ENCODE data around the gene NRG3.

Gene NRG3

GRCh38 chr10:82813856-82814255 lies 938.9 kb downstream of the NRG3 start:
- in situ Hi-C loops (cut with HindIII; ENCODE audit: low pct_unique_long_range_greater_than_20kb, low sequenced_read_pairs), result no loop called here
- TF ChIP-seq JUND (IDR thresholded peaks at IDR 0.05; ENCODE audit: low read depth), result no peak
- no peak for DNase-seq (ENCODE audit: low read depth in 1 of 2, low spot score in 1 of 2)

GRCh38 chr10:82814635-82815034 lies 939.6 kb downstream of the NRG3 start:
- TF ChIP-seq JUND (IDR thresholded peaks at IDR 0.05; ENCODE audit: low read depth), result no peak

GRCh38 chr10:82815680-82816079 lies 940.7 kb downstream of the NRG3 start:
- DNase-seq (ENCODE audit: low read depth in 1 of 2, low spot score in 1 of 2), result no peak
- TF ChIP-seq JUND (IDR thresholded peaks at IDR 0.05; ENCODE audit: low read depth), result no peak
- in situ Hi-C loops (cut with HindIII; ENCODE audit: low pct_unique_long_range_greater_than_20kb, low sequenced_read_pairs), result no loop called here

More at GRCh38 chr10:82814635-82815034, 939.6 kb downstream of the NRG3 start:
- DNase-seq (ENCODE audit: low read depth in 1 of 2, low spot score in 1 of 2), result no peak
- in situ Hi-C loops (cut with HindIII; ENCODE audit: low pct_unique_long_range_greater_than_20kb, low sequenced_read_pairs), result no loop called here

GRCh38 chr10:82817676-82818422 lies 942.9 kb downstream of the NRG3 start:
- no peak for DNase-seq (ENCODE audit: low read depth in 1 of 2, low spot score in 1 of 2)
- TF ChIP-seq JUND (IDR thresholded peaks at IDR 0.05; ENCODE audit: low read depth), result no peak
- in situ Hi-C loops (cut with HindIII; ENCODE audit: low pct_unique_long_range_greater_than_20kb, low sequenced_read_pairs), result no loop called here

DNA sequence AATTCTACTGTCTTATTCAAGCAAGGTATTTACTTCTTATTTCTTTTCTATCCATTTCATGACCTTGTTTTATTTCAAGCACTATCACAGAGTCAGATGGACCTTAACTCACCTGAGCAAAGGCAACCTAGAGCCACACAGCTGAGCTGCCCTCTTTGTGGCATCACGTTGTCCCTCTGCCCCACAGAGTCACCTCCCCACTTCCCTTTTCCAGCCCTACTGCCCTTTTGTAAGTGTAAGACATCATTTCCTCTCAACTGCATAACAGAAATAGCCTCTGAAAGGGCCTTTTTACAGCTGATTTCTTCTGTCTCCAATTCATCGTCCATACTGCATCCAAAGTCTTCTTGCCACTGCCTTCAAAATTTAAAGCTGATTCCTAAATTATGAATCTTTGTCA lies 946.0 kb downstream of the NRG3 start:
- in situ Hi-C loops (cut with HindIII; ENCODE audit: low pct_unique_long_range_greater_than_20kb, low sequenced_read_pairs), result no loop called here
- no peak for TF ChIP-seq JUND (IDR thresholded peaks at IDR 0.05; ENCODE audit: low read depth)
- no peak for DNase-seq (ENCODE audit: low read depth in 1 of 2, low spot score in 1 of 2)

- TF ChIP-seq JUND (IDR thresholded peaks at IDR 0.05; ENCODE audit: low read depth), result no peak
- in situ Hi-C loops (cut with HindIII; ENCODE audit: low pct_unique_long_range_greater_than_20kb, low sequenced_read_pairs), result no loop called here
- no peak for DNase-seq (ENCODE audit: low read depth in 1 of 2, low spot score in 1 of 2)
Observed at GRCh38 chr10:82826132-82826531, 951.1 kb downstream of the NRG3 start.

DNA sequence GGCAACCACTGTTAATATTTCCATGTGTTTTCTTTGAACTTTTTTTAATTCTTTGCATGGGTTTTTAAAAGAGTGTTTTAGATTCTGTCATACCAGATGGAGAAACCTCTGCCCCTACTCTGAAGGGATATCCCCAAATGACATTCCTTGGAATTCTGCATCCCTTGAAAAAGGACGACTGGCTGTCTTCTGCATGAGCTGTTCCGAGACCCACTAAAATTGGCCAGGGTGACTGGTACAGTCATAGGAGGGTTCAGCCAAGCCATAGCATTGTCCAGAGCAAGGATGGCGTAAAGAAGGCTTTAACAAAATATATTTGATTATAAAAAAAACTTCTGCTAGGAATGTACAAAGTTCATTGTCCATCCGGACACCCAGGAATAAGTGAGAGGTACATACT lies 952.9 kb downstream of the NRG3 start:
- no peak for DNase-seq (ENCODE audit: low read depth in 1 of 2, low spot score in 1 of 2)
- in situ Hi-C loops (cut with HindIII; ENCODE audit: low pct_unique_long_range_greater_than_20kb, low sequenced_read_pairs), result no loop called here
- no peak for TF ChIP-seq JUND (IDR thresholded peaks at IDR 0.05; ENCODE audit: low read depth)

DNA sequence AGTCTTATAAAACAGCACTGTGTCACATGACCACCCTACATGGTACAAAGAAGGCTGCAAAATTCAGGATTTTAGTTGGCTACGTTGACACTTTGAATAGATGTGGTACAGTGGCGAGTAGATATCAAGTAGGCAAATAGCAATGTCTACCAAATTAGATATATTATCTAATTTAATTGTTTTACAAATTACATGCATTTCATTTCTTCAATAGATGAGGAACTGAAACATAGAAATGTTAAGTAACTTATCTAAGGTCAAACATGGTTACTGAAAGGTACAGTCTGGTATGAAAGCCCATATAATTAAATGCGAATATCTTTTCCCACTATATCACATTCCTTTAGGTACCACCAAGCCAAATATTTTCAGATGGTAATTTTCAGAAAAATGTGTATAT lies 972.2 kb downstream of the NRG3 start:
- in situ Hi-C loops (cut with HindIII; ENCODE audit: low pct_unique_long_range_greater_than_20kb, low sequenced_read_pairs), result no loop called here
- no peak for TF ChIP-seq JUND (IDR thresholded peaks at IDR 0.05; ENCODE audit: low read depth)
- no peak for DNase-seq (ENCODE audit: low read depth in 1 of 2, low spot score in 1 of 2)

- in situ Hi-C loops (cut with HindIII; ENCODE audit: low pct_unique_long_range_greater_than_20kb, low sequenced_read_pairs), result no loop called here
- no peak for TF ChIP-seq JUND (IDR thresholded peaks at IDR 0.05; ENCODE audit: low read depth)
- no peak for DNase-seq (ENCODE audit: low read depth in 1 of 2, low spot score in 1 of 2)
Observed at GRCh38 chr10:82850191-82850590, 975.2 kb downstream of the NRG3 start.

- in situ Hi-C loops (cut with HindIII; ENCODE audit: low pct_unique_long_range_greater_than_20kb, low sequenced_read_pairs), result no loop called here
- no peak for TF ChIP-seq JUND (IDR thresholded peaks at IDR 0.05; ENCODE audit: low read depth)
- DNase-seq (ENCODE audit: low read depth in 1 of 2, low spot score in 1 of 2), result no peak
Observed at GRCh38 chr10:82856957-82857613, 982.1 kb downstream of the NRG3 start.

DNA sequence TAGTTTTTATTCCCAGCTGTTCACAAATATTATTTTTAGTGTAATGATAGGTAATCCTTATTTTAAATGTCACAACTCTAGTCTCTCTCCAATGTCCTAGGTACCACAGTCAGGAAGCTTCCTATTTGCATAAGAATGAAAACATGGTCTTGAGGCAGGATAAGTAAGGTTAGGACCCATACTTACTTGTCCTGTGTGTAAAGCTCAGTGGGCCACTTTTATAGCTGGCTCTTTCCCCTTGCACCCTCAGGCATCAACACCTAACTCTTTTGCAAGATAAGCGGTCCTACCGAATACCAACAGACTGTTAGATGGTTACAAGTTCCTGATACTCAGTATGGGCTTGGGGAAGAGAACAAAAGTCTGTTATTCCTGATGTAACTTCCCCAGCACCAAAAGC lies 986.9 kb downstream of the NRG3 start:
- in situ Hi-C loops (cut with HindIII; ENCODE audit: low pct_unique_long_range_greater_than_20kb, low sequenced_read_pairs), result no loop called here
- TF ChIP-seq JUND (IDR thresholded peaks at IDR 0.05; ENCODE audit: low read depth), result no peak
- DNase-seq (ENCODE audit: low read depth in 1 of 2, low spot score in 1 of 2), result no peak

DNA sequence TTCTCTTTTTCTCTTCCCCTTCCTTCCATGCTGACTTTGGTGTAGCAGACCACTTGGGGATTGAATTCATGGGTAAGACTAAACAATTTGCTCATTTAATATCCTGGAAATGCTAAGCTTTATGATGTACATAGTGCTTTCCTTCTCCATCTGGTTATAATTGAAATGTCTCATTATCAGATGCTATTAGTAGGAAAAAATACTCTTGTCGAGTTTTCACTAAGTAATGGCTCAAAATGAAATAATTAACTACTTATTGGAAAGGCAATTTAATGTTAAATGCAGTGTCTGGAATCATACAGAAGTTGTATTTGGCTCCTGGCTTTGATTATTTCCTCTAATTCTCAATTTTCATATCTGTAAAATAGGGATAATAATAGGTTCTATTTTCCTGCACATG lies 990.4 kb downstream of the NRG3 start:
- TF ChIP-seq JUND (IDR thresholded peaks at IDR 0.05; ENCODE audit: low read depth), result no peak
- in situ Hi-C loops (cut with HindIII; ENCODE audit: low pct_unique_long_range_greater_than_20kb, low sequenced_read_pairs), result no loop called here

DNA sequence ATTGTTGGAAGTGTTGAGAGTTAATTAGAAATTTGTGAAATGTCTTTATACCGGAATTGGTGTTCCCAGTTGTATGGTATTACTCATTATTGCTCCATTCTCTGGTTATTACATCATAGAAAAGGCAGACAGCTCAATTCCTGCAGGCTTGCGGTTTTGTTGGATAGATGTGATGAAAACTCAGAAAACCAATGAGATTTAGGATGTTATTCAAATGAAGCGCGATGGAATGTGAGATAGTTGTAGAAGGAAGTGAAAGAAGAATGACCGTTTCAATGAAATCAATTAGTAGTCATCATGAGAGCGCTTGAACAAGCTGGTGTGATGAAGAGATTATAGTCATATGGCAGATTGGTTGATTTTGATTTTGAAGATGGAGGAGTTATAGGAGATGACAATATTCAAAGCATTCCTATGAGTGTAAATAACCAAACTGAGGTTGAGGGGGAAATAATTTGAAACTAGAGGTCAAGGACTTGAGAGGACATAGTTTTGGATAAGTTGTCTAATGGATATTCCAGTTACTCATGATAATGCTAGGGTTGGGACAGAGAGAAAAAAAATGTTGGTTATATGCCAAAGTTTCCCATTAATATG lies 991.5 kb downstream of the NRG3 start:
- no peak for TF ChIP-seq JUND (IDR thresholded peaks at IDR 0.05; ENCODE audit: low read depth)
- in situ Hi-C loops (cut with HindIII; ENCODE audit: low pct_unique_long_range_greater_than_20kb, low sequenced_read_pairs), result no loop called here
- DNase-seq (ENCODE audit: low read depth in 1 of 2, low spot score in 1 of 2), result no peak

More for the DNA sequence above, 990.4 kb downstream of the NRG3 start:
- DNase-seq (ENCODE audit: low read depth in 1 of 2, low spot score in 1 of 2), result no peak

Measured in T47D (cell line).